ENCODE data around the gene CUL2.
"Not testable (repeated sequence)": the region's sequence is repeated elsewhere in the genome, so short reads cannot be mapped to it uniquely, and the experiment has no call there.

CUL2 gene

DNA sequence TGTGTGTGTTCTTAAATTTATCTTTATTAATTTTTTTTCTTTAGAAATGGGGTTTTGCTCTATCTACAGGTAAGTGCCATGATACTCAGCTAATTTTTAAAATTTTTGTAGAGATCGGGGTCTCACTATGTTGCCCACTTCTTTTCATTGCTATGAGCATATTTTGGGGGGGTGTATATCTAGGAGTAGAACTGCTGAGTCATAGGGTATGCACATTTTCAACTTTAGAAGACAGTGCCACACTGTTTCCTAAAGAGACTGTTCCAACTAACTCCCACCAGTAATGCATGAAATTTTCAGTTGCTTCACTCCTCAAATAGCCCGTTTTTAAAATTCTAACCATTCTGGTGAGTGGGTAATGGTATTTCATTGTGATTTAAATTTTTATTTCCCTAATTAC lies 108.3 kb downstream of the CUL2 start (continued):
- TF ChIP-seq, protein P1, sequence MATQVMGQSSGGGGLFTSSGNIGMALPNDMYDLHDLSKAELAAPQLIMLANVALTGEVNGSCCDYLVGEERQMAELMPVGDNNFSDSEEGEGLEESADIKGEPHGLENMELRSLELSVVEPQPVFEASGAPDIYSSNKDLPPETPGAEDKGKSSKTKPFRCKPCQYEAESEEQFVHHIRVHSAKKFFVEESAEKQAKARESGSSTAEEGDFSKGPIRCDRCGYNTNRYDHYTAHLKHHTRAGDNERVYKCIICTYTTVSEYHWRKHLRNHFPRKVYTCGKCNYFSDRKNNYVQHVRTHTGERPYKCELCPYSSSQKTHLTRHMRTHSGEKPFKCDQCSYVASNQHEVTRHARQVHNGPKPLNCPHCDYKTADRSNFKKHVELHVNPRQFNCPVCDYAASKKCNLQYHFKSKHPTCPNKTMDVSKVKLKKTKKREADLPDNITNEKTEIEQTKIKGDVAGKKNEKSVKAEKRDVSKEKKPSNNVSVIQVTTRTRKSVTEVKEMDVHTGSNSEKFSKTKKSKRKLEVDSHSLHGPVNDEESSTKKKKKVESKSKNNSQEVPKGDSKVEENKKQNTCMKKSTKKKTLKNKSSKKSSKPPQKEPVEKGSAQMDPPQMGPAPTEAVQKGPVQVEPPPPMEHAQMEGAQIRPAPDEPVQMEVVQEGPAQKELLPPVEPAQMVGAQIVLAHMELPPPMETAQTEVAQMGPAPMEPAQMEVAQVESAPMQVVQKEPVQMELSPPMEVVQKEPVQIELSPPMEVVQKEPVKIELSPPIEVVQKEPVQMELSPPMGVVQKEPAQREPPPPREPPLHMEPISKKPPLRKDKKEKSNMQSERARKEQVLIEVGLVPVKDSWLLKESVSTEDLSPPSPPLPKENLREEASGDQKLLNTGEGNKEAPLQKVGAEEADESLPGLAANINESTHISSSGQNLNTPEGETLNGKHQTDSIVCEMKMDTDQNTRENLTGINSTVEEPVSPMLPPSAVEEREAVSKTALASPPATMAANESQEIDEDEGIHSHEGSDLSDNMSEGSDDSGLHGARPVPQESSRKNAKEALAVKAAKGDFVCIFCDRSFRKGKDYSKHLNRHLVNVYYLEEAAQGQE (tag by site-specific recombination; IDR thresholded peaks at IDR 0.05): no peak
- TF ChIP-seq MZF1 (tag by site-specific recombination; IDR thresholded peaks at IDR 0.05; ENCODE audit: borderline replicate concordance) (no peak), ZBTB8A (tag by site-specific recombination; IDR thresholded peaks at IDR 0.05) (no peak), ZSCAN16 (tag by site-specific recombination; IDR thresholded peaks at IDR 0.05) (no peak), ZNF114 (tag by site-specific recombination; IDR thresholded peaks at IDR 0.05) (no peak), ZNF174 (tag by site-specific recombination; IDR thresholded peaks at IDR 0.05) (no peak)

DNA sequence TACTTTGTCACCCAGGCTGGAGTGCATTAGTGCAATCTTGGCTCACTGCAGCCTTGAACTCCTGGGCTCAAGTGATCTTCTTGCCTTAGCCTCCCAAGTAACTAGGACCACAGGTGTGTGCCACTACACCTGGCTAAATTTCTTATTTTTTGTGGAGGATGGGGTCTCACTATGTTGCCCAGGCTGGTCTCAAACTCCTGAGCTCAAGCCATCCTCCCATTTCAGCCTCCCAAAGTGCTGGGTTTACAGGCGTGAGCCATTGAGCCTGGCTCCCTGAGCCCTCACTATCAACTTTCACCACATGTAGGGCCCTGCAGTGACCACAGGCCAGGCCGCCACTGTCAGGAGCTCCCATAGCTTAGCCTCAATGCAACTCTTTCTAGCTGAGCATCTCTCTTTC lies 110.2 kb downstream of the CUL2 start:
- Histone ChIP-seq H3K36me3 (ENCODE audit: control insufficient read depth in 2 of 2, insufficient read depth in 1 of 2, low read length in 2 of 2) (no peaks in the 10 kb centered on the region), H3K9me3 (ENCODE audit: control insufficient read depth, insufficient read depth, low read depth, low read length) (no peaks in the 10 kb centered on the region), H3K27ac (ENCODE audit: extremely low read depth, low read depth, low read length) (no peak overlapping the region), H3K4me1 (ENCODE audit: control insufficient read depth, insufficient read depth, low read length) (no peaks in the 10 kb centered on the region), H3K4me3 (ENCODE audit: low read depth, low read length) (no peak overlapping the region)
- TF ChIP-seq ZNF223 (tag by site-specific recombination; IDR thresholded peaks at IDR 0.05) (no peak), ZNF121 (tag by site-specific recombination; IDR thresholded peaks at IDR 0.05) (0 out of 2 replicates have a peak, but pooled peaks have one; percentile 50)
- ChIA-PET CTCF (interaction anchor here (0.6 to 1.3 kb wide), 2 partner anchors 15 to 363 kb away, joined by 3 read pairs; no protein-coding TSS in a partner anchor), POLR2A (no interaction called here)

GRCh38 chr10:34978080-34978479 lies 112.1 kb downstream of the CUL2 start:
- no peak for TF ChIP-seq ZNF555 (tag by site-specific recombination; conservative IDR thresholded peaks at IDR 0.05)
- peak; percentile 72 for TF ChIP-seq SCRT2 (tag by site-specific recombination; IDR thresholded peaks at IDR 0.05)
- TF ChIP-seq ZNF791 (tag by site-specific recombination; IDR thresholded peaks at IDR 0.05): no peak
- no peak for TF ChIP-seq ZNF654 (tag by site-specific recombination; IDR thresholded peaks at IDR 0.05; ENCODE audit: low read depth)
- no peaks in the 10 kb centered on the region for H3K4me1 ChIP-seq (ENCODE audit: control insufficient read depth, insufficient read depth, low read length)
- no peaks in the 10 kb centered on the region for H3K9me3 ChIP-seq (ENCODE audit: control insufficient read depth, insufficient read depth, low read depth, low read length)
- no peaks in the 10 kb centered on the region for H3K36me3 ChIP-seq (ENCODE audit: control insufficient read depth in 2 of 2, insufficient read depth in 1 of 2, low read length in 2 of 2)
- no peak overlapping the region for H3K4me3 ChIP-seq (ENCODE audit: low read depth, low read length)
- POLR2A ChIA-PET: no interaction called here
- CTCF ChIA-PET: interaction anchor here (0.6 kb wide), 1 partner anchor 104 kb away, joined by 7 read pairs; no protein-coding TSS in a partner anchor
- no peak overlapping the region for H3K27ac ChIP-seq (ENCODE audit: extremely low read depth, low read depth, low read length)

DNA sequence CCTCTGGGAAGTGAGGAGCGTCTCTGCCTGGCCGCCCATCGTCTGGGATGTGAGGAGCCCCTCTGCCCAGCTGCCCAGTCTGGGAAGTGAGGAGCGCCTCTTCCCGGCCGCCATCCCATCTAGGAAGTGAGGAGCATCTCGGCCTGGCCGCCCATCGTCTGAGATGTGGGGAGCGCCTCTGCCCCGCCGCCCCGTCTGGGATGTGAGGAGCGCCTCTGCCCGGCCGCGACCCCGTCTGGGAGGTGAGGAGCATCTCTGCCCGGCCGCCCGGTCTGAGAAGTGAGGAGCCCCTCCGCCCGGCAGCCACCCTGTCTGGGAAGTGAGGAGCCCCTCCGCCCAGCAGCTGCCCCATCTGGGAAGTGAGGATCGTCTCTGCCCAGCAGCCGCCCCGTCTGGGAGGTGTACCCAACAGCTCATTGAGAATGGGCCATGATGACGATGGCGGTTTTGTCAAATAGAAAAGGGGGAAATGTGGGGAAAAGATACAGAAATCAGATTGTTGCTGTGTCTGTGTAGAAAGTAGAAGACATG lies 113.7 kb downstream of the CUL2 start:
- H3K27ac ChIP-seq (ENCODE audit: extremely low read depth, low read depth, low read length); H3K9me3 ChIP-seq (ENCODE audit: control insufficient read depth, insufficient read depth, low read depth, low read length); H3K4me1 ChIP-seq (ENCODE audit: control insufficient read depth, insufficient read depth, low read length); CTCF ChIA-PET; H3K36me3 ChIP-seq (ENCODE audit: control insufficient read depth in 2 of 2, insufficient read depth in 1 of 2, low read length in 2 of 2); H3K4me3 ChIP-seq (ENCODE audit: low read depth, low read length); POLR2A ChIA-PET: not testable (repeated sequence)

DNA sequence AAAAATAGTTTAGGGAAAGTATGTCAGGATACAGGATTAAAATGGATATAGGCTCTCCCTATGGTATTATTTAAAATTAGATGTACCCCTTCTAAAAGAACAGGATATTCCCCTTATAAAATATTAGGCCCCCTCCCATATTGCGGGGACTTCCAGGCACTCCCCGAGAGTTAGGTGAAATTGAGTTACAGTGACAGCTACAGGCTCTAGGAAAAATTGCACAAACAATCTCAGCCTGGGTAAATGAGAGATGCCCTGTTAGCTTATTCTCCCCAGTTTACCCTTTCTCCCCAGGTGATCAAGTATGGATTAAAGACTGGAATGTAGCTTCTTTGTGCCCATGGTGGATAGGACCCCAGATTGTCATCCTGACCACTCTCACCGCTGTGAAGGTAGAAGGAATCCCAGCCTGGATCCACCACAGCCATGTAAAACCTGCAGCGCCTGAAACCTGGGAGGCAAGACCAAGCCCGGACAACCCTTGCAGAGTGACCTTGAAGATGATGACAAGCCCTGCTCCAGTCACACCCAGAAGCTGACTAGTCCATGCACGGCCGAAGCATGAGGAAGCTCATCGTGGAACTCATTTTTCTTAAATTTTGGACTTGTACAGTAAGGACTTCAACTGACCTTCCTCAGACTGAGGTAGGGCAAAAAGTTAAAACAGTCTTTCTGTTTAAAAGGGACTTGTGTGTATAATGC lies 115.6 kb downstream of the CUL2 start:
- POLR2A ChIA-PET: not testable (repeated sequence)

GRCh38 chr10:34973757-34974156 lies 116.4 kb downstream of the CUL2 start:
- H3K9me3 ChIP-seq (ENCODE audit: control insufficient read depth, insufficient read depth, low read depth, low read length); H3K4me3 ChIP-seq (ENCODE audit: low read depth, low read length); POLR2A ChIA-PET; H3K4me1 ChIP-seq (ENCODE audit: control insufficient read depth, insufficient read depth, low read length); CTCF ChIA-PET; H3K36me3 ChIP-seq (ENCODE audit: control insufficient read depth in 2 of 2, insufficient read depth in 1 of 2, low read length in 2 of 2); H3K27ac ChIP-seq (ENCODE audit: extremely low read depth, low read depth, low read length): not testable (repeated sequence)

More for the DNA sequence above, 115.6 kb downstream of the CUL2 start:
- H3K36me3 ChIP-seq (ENCODE audit: control insufficient read depth in 2 of 2, insufficient read depth in 1 of 2, low read length in 2 of 2); H3K4me1 ChIP-seq (ENCODE audit: control insufficient read depth, insufficient read depth, low read length); H3K9me3 ChIP-seq (ENCODE audit: control insufficient read depth, insufficient read depth, low read depth, low read length); CTCF ChIA-PET; H3K27ac ChIP-seq (ENCODE audit: extremely low read depth, low read depth, low read length); H3K4me3 ChIP-seq (ENCODE audit: low read depth, low read length): not testable (repeated sequence)

- H3K4me3 ChIP-seq (ENCODE audit: low read depth, low read length); H3K4me1 ChIP-seq (ENCODE audit: control insufficient read depth, insufficient read depth, low read length); H3K27ac ChIP-seq (ENCODE audit: extremely low read depth, low read depth, low read length); H3K36me3 ChIP-seq (ENCODE audit: control insufficient read depth in 2 of 2, insufficient read depth in 1 of 2, low read length in 2 of 2); CTCF ChIA-PET; H3K9me3 ChIP-seq (ENCODE audit: control insufficient read depth, insufficient read depth, low read depth, low read length); POLR2A ChIA-PET: not testable (repeated sequence)
Measured at GRCh38 chr10:34973121-34973520, 117.0 kb downstream of the CUL2 start.

GRCh38 chr10:34972591-34972990 lies 117.5 kb downstream of the CUL2 start:
- CTCF ChIA-PET; H3K4me3 ChIP-seq (ENCODE audit: low read depth, low read length); POLR2A ChIA-PET; H3K4me1 ChIP-seq (ENCODE audit: control insufficient read depth, insufficient read depth, low read length); H3K36me3 ChIP-seq (ENCODE audit: control insufficient read depth in 2 of 2, insufficient read depth in 1 of 2, low read length in 2 of 2); H3K9me3 ChIP-seq (ENCODE audit: control insufficient read depth, insufficient read depth, low read depth, low read length); H3K27ac ChIP-seq (ENCODE audit: extremely low read depth, low read depth, low read length): not testable (repeated sequence)

Data from HEK293 (cell line).